NOMO-1 (cell line): Measurements from ENCODE around the gene SYNDIG1.

ENCODE experiments used
- DNase-seq, 2 experiments: peaks; one replicate each; lab custom pipeline; 2025; ENCODE audit not compliant: unreplicated experiment in 2 of 2; lab: John Stamatoyannopoulos, UW

Gene SYNDIG1

GRCh38 chr20:24470746-24471582, 1.5 kb downstream of the SYNDIG1 start:
- no peak for DNase-seq

- no peak for DNase-seq
These were observed 3.0 kb downstream of the SYNDIG1 start for GRCh38 chr20:24472426-24472825.

GRCh38 chr20:24473435-24474223, 4.2 kb downstream of the SYNDIG1 start:
- DNase-seq, result no peak

GRCh38 chr20:24477831-24478547, 8.6 kb downstream of the SYNDIG1 start:
- no peak for DNase-seq

- no peak for DNase-seq
These were observed 9.2 kb downstream of the SYNDIG1 start for GRCh38 chr20:24478584-24478983.

GRCh38 chr20:24479106-24479505, 9.7 kb downstream of the SYNDIG1 start:
- DNase-seq, result no peak

GRCh38 chr20:24479595-24479994, 10.2 kb downstream of the SYNDIG1 start:
- DNase-seq, result no peak

- no peak for DNase-seq
These were observed 11.1 kb downstream of the SYNDIG1 start for GRCh38 chr20:24480509-24480908.

GRCh38 chr20:24481173-24481572, 11.7 kb downstream of the SYNDIG1 start:
- no peak for DNase-seq

- no peak for DNase-seq
These were observed 14.1 kb downstream of the SYNDIG1 start for GRCh38 chr20:24483435-24484080.

GRCh38 chr20:24484081-24484450, 14.6 kb downstream of the SYNDIG1 start:
- no peak for DNase-seq

- DNase-seq, result no peak
These were observed 16.6 kb downstream of the SYNDIG1 start for GRCh38 chr20:24485981-24486380.

- no peak for DNase-seq
These were observed 17.8 kb downstream of the SYNDIG1 start for GRCh38 chr20:24487240-24487639.

- no peak for DNase-seq
These were observed 18.2 kb downstream of the SYNDIG1 start for GRCh38 chr20:24487648-24488047.

GRCh38 chr20:24488064-24488799, 18.8 kb downstream of the SYNDIG1 start:
- no peak for DNase-seq

- DNase-seq, result no peak
These were observed 19.4 kb downstream of the SYNDIG1 start for GRCh38 chr20:24488800-24489175.

- no peak for DNase-seq
These were observed 19.8 kb downstream of the SYNDIG1 start for GRCh38 chr20:24489193-24489592.

GRCh38 chr20:24489631-24490260, 20.3 kb downstream of the SYNDIG1 start:
- DNase-seq, result no peak

- DNase-seq, result no peak
These were observed 21.2 kb downstream of the SYNDIG1 start for GRCh38 chr20:24490598-24490997.
